HCT116 (cell line): ENCODE results near the gene SBK2. TPM values are rescaled to one million over a fixed set of nuclear protein-coding genes. Genes with fewer than 3 reads are reported as not detected.

Experiments
- ATAC-seq: fragments of 200-7000 bp; cut with Tn5 transposase; 2 replicates; pipeline ENCODE4 v1.9.1; 2020; ENCODE audit warnings: mild to moderate bottlenecking, moderate library complexity
- BruUV-seq: library from RNA; stranded (reverse); fragments of 400-500 nt; replicated peaks from 2 replicates; lab custom pipeline; 2021; lab: Mats Ljungman, UMichigan
- CTCF ChIA-PET: fragments of 300-600 bp; sonication (Branson Sonifier 250); formaldehyde crosslinking; loops from one replicate; lab custom pipeline; 2021; ENCODE audit warnings: antibody characterized with exemption; lab: Charles Lee
- POLR2A ChIA-PET: fragments of 300-600, 350-600 bp; sonication (Branson Sonifier 250); formaldehyde crosslinking; loops from one replicate; lab custom pipeline; 2021; ENCODE audit warnings: antibody characterized with exemption; lab: Charles Lee
- RAD21 ChIA-PET, 2 experiments: fragments of 300-600 bp; sonication (Branson Sonifier 250); formaldehyde crosslinking; loops; one replicate each; lab custom pipeline; 2023; ENCODE audit warnings: low total read pairs in 2 of 2; ENCODE audit not compliant: uncharacterized antibody in 2 of 2, unreplicated experiment in 2 of 2, low non-redundant PET in 1 of 2; lab: Charles Lee
- DNase-seq: peaks from one replicate; pipeline ENCODE4 v3.0.0-alpha.2; 2010; ENCODE audit warnings: low read depth, low spot score
- H2AFZ ChIP-seq: fragments of 200-600 bp; shearing (Covaris generic), sonication (generic); 2 replicates; pipeline ENCODE4 v1.6.1; 2017; ENCODE audit warnings: low read depth, mixed run types, mixed read lengths, antibody characterized with exemption, low read length; ENCODE audit not compliant: poor library complexity, severe bottlenecking
- H3K27ac ChIP-seq: 2 replicates; pipeline ENCODE4 v1.5.1; 2012; ENCODE audit warnings: low read depth, low read length
- H3K27me3 ChIP-seq: fragments of 200-600 bp; sonication (generic); 2 replicates; pipeline ENCODE4 v1.6.1; 2016; ENCODE audit warnings: mixed run types, low read length, mixed read lengths; ENCODE audit not compliant: insufficient read depth
- H3K36me3 ChIP-seq, 2 experiments: fragments of 200-500 bp in 1 of 2; fragments of 200-600 bp in 1 of 2; sonication (Bioruptor generic) in 1 of 2; sonication (generic) in 1 of 2; 2 replicates each; pipeline versions ENCODE4 v1.5.1 to v1.6.1; 2014 to 2016; ENCODE audit warnings: low read length in 2 of 2, inconsistent platforms in 1 of 2, mixed read lengths in 1 of 2, mixed run types in 1 of 2; ENCODE audit not compliant: insufficient read depth in 2 of 2, control insufficient read depth in 1 of 2
- H3K4me1 ChIP-seq, 2 experiments: fragments of 200-600 bp in 1 of 2; sonication (generic) in 1 of 2; 2 replicates each; pipeline versions ENCODE4 v1.5.1 to v1.6.1; 2012 to 2017; ENCODE audit warnings: low read length in 2 of 2, inconsistent platforms in 1 of 2, mild to moderate bottlenecking in 1 of 2, mixed read lengths in 1 of 2, mixed run types in 1 of 2, moderate library complexity in 1 of 2; ENCODE audit not compliant: insufficient read depth in 2 of 2, control insufficient read depth in 1 of 2
- H3K4me2 ChIP-seq: fragments of 200-600 bp; sonication (generic); 2 replicates; pipeline ENCODE4 v1.6.1; 2017; ENCODE audit warnings: mixed run types, low read length, mixed read lengths
- H3K4me3 ChIP-seq, 2 experiments: fragments of 200-600 bp in 1 of 2; sonication (generic) in 1 of 2; replicated peaks in 1 of 2; 2 replicates each; pipeline ENCODE4 v1.5.1; 2011 to 2016; ENCODE audit warnings: low read length in 2 of 2, control low read depth in 1 of 2, low read depth in 1 of 2, mild to moderate bottlenecking in 1 of 2, mixed read lengths in 1 of 2, mixed run types in 1 of 2
- H3K79me2 ChIP-seq: fragments of 200-600 bp; sonication (generic); 2 replicates; pipeline ENCODE4 v1.6.1; 2017; ENCODE audit warnings: mild to moderate bottlenecking, mixed run types, low read length, moderate library complexity, mixed read lengths; ENCODE audit not compliant: insufficient read depth
- H3K9ac ChIP-seq: fragments of 200-600 bp; sonication (generic); 2 replicates; pipeline ENCODE4 v1.6.1; 2016; ENCODE audit warnings: low read length, mixed read lengths
- H3K9me2 ChIP-seq: fragments of 200-600 bp; sonication (generic), shearing (Covaris generic); 2 replicates; pipeline ENCODE4 v1.6.1; 2017; ENCODE audit warnings: mixed run types, mild to moderate bottlenecking, moderate library complexity; ENCODE audit not compliant: insufficient read depth
- H3K9me3 ChIP-seq, 2 experiments: fragments of 200-500 bp in 1 of 2; fragments of 200-600 bp in 1 of 2; sonication (Bioruptor generic) in 1 of 2; sonication (generic) in 1 of 2; 2 replicates each; pipeline ENCODE4 v1.6.1; 2014 to 2017; ENCODE audit warnings: low read length in 2 of 2, mixed read lengths in 2 of 2, inconsistent platforms in 1 of 2, low read depth in 1 of 2, mild to moderate bottlenecking in 1 of 2, mixed run types in 1 of 2, moderate library complexity in 1 of 2; ENCODE audit not compliant: control insufficient read depth in 1 of 2, insufficient read depth in 1 of 2
- H4K20me1 ChIP-seq: fragments of 200-600 bp; sonication (generic), shearing (Covaris generic); 2 replicates; pipeline ENCODE4 v1.6.1; 2017; ENCODE audit warnings: mixed run types, mild to moderate bottlenecking, moderate library complexity; ENCODE audit not compliant: insufficient read depth
- CEBPB ChIP-seq: IDR thresholded peaks from 2 replicates; pipeline ENCODE4 v1.6.1; 2012; ENCODE audit warnings: low read depth
- CTCF ChIP-seq, 3 experiments: fragments of 200-600 bp in 1 of 3; sonication (generic) in 1 of 3; IDR thresholded peaks in 2 of 3; conservative IDR thresholded peaks in 1 of 3; 2 replicates each; pipeline ENCODE4 v1.5.1; 2012 to 2017; ENCODE audit warnings: low read depth in 2 of 3, low read length in 2 of 3, antibody characterized with exemption in 1 of 3, borderline replicate concordance in 1 of 3, control low read depth in 1 of 3, mild to moderate bottlenecking in 1 of 3, mixed read lengths in 1 of 3, mixed run types in 1 of 3, moderate library complexity in 1 of 3; ENCODE audit not compliant: insufficient read depth in 1 of 3
- ELF1 ChIP-seq: IDR thresholded peaks from 2 replicates; pipeline ENCODE4 v1.6.1; 2012; ENCODE audit warnings: low read depth, borderline replicate concordance
- POLR2A ChIP-seq: IDR thresholded peaks from 2 replicates; pipeline ENCODE4 v1.7.0; 2011; ENCODE audit warnings: borderline replicate concordance; ENCODE audit not compliant: insufficient read depth, insufficient read length; ENCODE audit errors: extremely low read depth
- SRF ChIP-seq: IDR thresholded peaks from 2 replicates; pipeline ENCODE4 v1.6.1; 2012; ENCODE audit warnings: low read depth
- TCF7L2 ChIP-seq: IDR thresholded peaks from 2 replicates; pipeline ENCODE4 v1.7.0; 2011; ENCODE audit warnings: borderline replicate concordance, inconsistent platforms; ENCODE audit not compliant: insufficient read depth, insufficient read length; ENCODE audit errors: extremely low read depth
- YY1 ChIP-seq: IDR thresholded peaks from 2 replicates; pipeline ENCODE4 v1.6.1; 2011; ENCODE audit warnings: low read length, low read depth, moderate library complexity, mild to moderate bottlenecking; ENCODE audit not compliant: insufficient replicate concordance; ENCODE audit errors: extremely low read depth
- ZBTB33 ChIP-seq: IDR thresholded peaks from 2 replicates; pipeline ENCODE4 v1.6.1; 2011; ENCODE audit warnings: mild to moderate bottlenecking, low read length, moderate library complexity; ENCODE audit not compliant: insufficient replicate concordance; ENCODE audit errors: extremely low read depth
- ZFX ChIP-seq: fragments of 450-650 bp; IDR thresholded peaks from 2 replicates; pipeline ENCODE4 v1.6.1; 2017
- intact Hi-C: fragments of 100-400 bp; cut with micrococcal nuclease; formaldehyde crosslinking; loops from 2 replicates; pipeline ENCODE4 v1.10.0; 2022
- total RNA-seq: library from RNA; stranded (reverse); gene quantifications from one replicate; pipeline ENCODE4 v1.2.1, GENCODE V29; 2021; ENCODE audit not compliant: unreplicated experiment

Gene SBK2
- total RNA-seq, 1 experiment from 2014 or later = 0.30 TPM

GRCh38 chr19:55520691-55521292 lies 16.1 kb downstream of the SBK2 start (continued):
- no peak for TF ChIP-seq CEBPB
- TF ChIP-seq CTCF (IDR thresholded peaks at IDR 0.05 in 2 of 3, conservative IDR thresholded peaks at IDR 0.05 in 1 of 3; ENCODE audit: borderline replicate concordance in 1 of 3, insufficient read depth in 1 of 3, low read depth in 2 of 3, low read length in 2 of 3) = no peak
- TF ChIP-seq ZBTB33 = no peak
- TF ChIP-seq ZFX = no peak

GRCh38 chr19:55519451-55520311 lies 17.3 kb downstream of the SBK2 start:
- no peak for DNase-seq
- peaks cover 4 to 8% of the 10 kb centered on the region in 2 experiments; a peak in 3 of 4 replicates for H3K4me1 ChIP-seq
- TF ChIP-seq POLR2A = no peak
- no peak for TF ChIP-seq TCF7L2
- no peak for TF ChIP-seq ELF1
- no peak for TF ChIP-seq YY1
- TF ChIP-seq SRF = no peak
- no peak for TF ChIP-seq ZBTB33
- no peaks in the 10 kb centered on the region for H3K9me2 ChIP-seq
- H3K79me2 ChIP-seq = no peaks in the 10 kb centered on the region
- H3K9ac ChIP-seq = no peak overlapping the region
- BruUV-seq = no TSS peak
- ATAC-seq = no peak
- H3K4me2 ChIP-seq = no peak overlapping the region
- H3K9me3 ChIP-seq = no peaks in the 10 kb centered on the region
- H3K27ac ChIP-seq = no peak overlapping the region
- no peaks in the 10 kb centered on the region for H4K20me1 ChIP-seq
- intact Hi-C loops = no loop called here
- no peaks in the 10 kb centered on the region for H3K27me3 ChIP-seq
- POLR2A ChIA-PET = no interaction called here
- no peaks in the 10 kb centered on the region for H3K36me3 ChIP-seq
- RAD21 ChIA-PET = no interaction called here
- no peak overlapping the region for H3K4me3 ChIP-seq
- H2AFZ ChIP-seq = no peak overlapping the region
- CTCF ChIA-PET = no interaction called here
